Activated CD4-positive, alpha-beta T cell treated with anti-CD3 and anti-CD28 coated beads for 48 hours (primary cell): Measurements from ENCODE around the gene TTYH2.

Experiments used
- DNase-seq: peaks from one replicate; pipeline ENCODE4 v3.0.0-alpha.2; 2020

The TTYH2 gene

GRCh38 chr17:74216505-74216904 is 3.1 kb downstream of the TTYH2 start:
- no peak for DNase-seq

GRCh38 chr17:74217037-74217730 is 3.8 kb downstream of the TTYH2 start:
- DNase-seq = no peak

- no peak for DNase-seq
Measured at GRCh38 chr17:74217888-74218287, 4.5 kb downstream of the TTYH2 start.

GRCh38 chr17:74218436-74218835 is 5.1 kb downstream of the TTYH2 start:
- DNase-seq = no peak

GRCh38 chr17:74219576-74220133 is 6.3 kb downstream of the TTYH2 start:
- no peak for DNase-seq

- no peak for DNase-seq
Measured at GRCh38 chr17:74220219-74220618, 6.8 kb downstream of the TTYH2 start.

GRCh38 chr17:74220946-74221818 is 7.8 kb downstream of the TTYH2 start:
- DNase-seq = no peak

GRCh38 chr17:74222399-74222798 is 9.0 kb downstream of the TTYH2 start:
- no peak for DNase-seq

GRCh38 chr17:74223901-74224300 is 10.5 kb downstream of the TTYH2 start:
- no peak for DNase-seq

- DNase-seq = no peak
Measured at GRCh38 chr17:74224959-74225725, 11.8 kb downstream of the TTYH2 start.

- DNase-seq = no peak
Measured at GRCh38 chr17:74226252-74226651, 12.9 kb downstream of the TTYH2 start.

GRCh38 chr17:74227271-74228080 is 14.1 kb downstream of the TTYH2 start:
- DNase-seq = no peak

GRCh38 chr17:74228306-74228978 is 15.1 kb downstream of the TTYH2 start:
- DNase-seq = no peak

- no peak for DNase-seq
Measured at GRCh38 chr17:74230896-74231295, 17.5 kb downstream of the TTYH2 start.

- DNase-seq = no peak
Measured at GRCh38 chr17:74231928-74232907, 18.8 kb downstream of the TTYH2 start.

- no peak for DNase-seq
Measured at GRCh38 chr17:74233937-74234336, 20.6 kb downstream of the TTYH2 start.

- DNase-seq = no peak
Measured at GRCh38 chr17:74234486-74234885, 21.1 kb downstream of the TTYH2 start.

- no peak for DNase-seq
Measured at GRCh38 chr17:74235040-74235581, 21.7 kb downstream of the TTYH2 start.

GRCh38 chr17:74235911-74236371 is 22.6 kb downstream of the TTYH2 start:
- no peak for DNase-seq

- no peak for DNase-seq
Measured at GRCh38 chr17:74237321-74237720, 23.9 kb downstream of the TTYH2 start.
